RWPE2 (cell line): ENCODE data around the gene HOXB7.

Experiments used
- ATAC-seq: fragments of 200-7000 bp; cut with Tn5 transposase; 3 replicates; pipeline ENCODE4 v1.9.1; 2021; ENCODE audit warnings: low read depth
- DNase-seq: peaks from one replicate; pipeline ENCODE4 v3.0.0-alpha.2; 2020; ENCODE audit warnings: low spot score
- H3K27ac ChIP-seq: fragments of 450-650 bp; 2 replicates; pipeline ENCODE4 v1.5.1; 2017; ENCODE audit warnings: mild to moderate bottlenecking; ENCODE audit not compliant: poor library complexity, severe bottlenecking
- H3K27me3 ChIP-seq: fragments of 250-450 bp; sonication (Bioruptor Pico); 2 replicates; pipeline ENCODE4 v1.5.1; 2021; ENCODE audit warnings: mild to moderate bottlenecking, moderate library complexity; ENCODE audit not compliant: insufficient read depth, poor library complexity, severe bottlenecking
- H3K36me3 ChIP-seq: fragments of 250-450 bp; sonication (Bioruptor Pico); 2 replicates; pipeline ENCODE4 v1.5.1; 2020; ENCODE audit warnings: low read depth, mild to moderate bottlenecking, moderate library complexity
- H3K4me1 ChIP-seq: fragments of 250-450 bp; sonication (Bioruptor Pico); 2 replicates; pipeline ENCODE4 v1.5.1; 2021; ENCODE audit warnings: mild to moderate bottlenecking, moderate library complexity; ENCODE audit not compliant: insufficient read depth, poor library complexity, severe bottlenecking
- H3K4me3 ChIP-seq: fragments of 250-450 bp; sonication (Bioruptor Pico); 2 replicates; pipeline ENCODE4 v1.5.1; 2021; ENCODE audit warnings: mild to moderate bottlenecking, moderate library complexity; ENCODE audit not compliant: severe bottlenecking
- H3K9me3 ChIP-seq: fragments of 250-450 bp; sonication (Bioruptor Pico); 2 replicates; pipeline ENCODE4 v1.5.1; 2021; ENCODE audit warnings: mild to moderate bottlenecking, moderate library complexity; ENCODE audit not compliant: severe bottlenecking
- CTCF ChIP-seq: fragments of 450-650 bp; IDR thresholded peaks from one replicate; pipeline ENCODE4 v1.5.1; 2017; ENCODE audit warnings: mild to moderate bottlenecking, moderate library complexity; ENCODE audit not compliant: poor library complexity, severe bottlenecking

The HOXB7 gene

GRCh38 chr17:48571024-48571818 lies 39.6 kb downstream of the HOXB7 start:
- Histone ChIP-seq H3K4me1 (peaks cover 5% of the 10 kb centered on the region), H3K27me3 (no peaks in the 10 kb centered on the region), H3K9me3 (no peaks in the 10 kb centered on the region), H3K27ac (no peak overlapping the region), H3K4me3 (no peak overlapping the region), H3K36me3 (peaks cover 4% of the 10 kb centered on the region)
- ATAC-seq (no peak), DNase-seq (no peak)
- no peak for TF ChIP-seq CTCF

DNA sequence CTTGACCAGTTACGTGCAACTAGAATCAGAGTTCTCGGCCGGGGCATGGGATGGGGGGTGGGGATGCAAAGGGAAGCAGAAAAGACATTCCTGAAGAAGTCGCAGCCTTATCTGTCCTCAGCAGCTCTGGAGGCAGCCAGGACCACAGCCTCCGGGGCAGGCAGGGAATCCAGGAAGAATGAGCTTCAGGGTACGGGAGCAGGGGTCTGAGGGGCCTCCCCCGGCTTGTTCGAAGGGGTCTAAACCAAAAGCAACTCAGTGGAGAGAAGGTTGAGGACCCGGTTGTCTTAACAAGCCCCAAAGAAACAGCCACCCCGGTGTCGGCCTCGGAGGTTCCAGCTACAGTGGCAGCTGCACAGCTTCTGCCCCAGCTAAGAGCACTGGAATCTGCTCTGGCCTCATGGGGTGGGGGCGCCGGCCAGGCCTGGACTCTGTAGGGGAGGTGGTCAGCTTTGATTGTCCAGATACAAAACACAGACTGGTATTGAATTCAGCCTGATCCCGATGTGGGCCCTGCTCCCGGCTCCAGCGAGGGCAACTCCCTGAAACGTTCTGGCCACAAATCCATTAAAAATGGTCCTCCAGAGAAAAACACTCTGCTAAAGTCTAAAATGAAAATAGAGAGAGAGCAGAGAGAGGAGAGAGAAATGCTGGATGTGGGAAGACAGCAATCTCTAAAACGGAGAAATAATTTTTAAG lies 40.3 kb downstream of the HOXB7 start:
- DNase-seq (no peak), ATAC-seq (no peak)
- no peak overlapping the region for H3K4me3 ChIP-seq
- H3K27ac ChIP-seq = no peak overlapping the region
- no peaks in the 10 kb centered on the region for H3K9me3 ChIP-seq
- H3K36me3 ChIP-seq = no peaks in the 10 kb centered on the region
- no peaks in the 10 kb centered on the region for H3K27me3 ChIP-seq
- peaks cover 5% of the 10 kb centered on the region for H3K4me1 ChIP-seq
- TF ChIP-seq CTCF = no peak

DNA sequence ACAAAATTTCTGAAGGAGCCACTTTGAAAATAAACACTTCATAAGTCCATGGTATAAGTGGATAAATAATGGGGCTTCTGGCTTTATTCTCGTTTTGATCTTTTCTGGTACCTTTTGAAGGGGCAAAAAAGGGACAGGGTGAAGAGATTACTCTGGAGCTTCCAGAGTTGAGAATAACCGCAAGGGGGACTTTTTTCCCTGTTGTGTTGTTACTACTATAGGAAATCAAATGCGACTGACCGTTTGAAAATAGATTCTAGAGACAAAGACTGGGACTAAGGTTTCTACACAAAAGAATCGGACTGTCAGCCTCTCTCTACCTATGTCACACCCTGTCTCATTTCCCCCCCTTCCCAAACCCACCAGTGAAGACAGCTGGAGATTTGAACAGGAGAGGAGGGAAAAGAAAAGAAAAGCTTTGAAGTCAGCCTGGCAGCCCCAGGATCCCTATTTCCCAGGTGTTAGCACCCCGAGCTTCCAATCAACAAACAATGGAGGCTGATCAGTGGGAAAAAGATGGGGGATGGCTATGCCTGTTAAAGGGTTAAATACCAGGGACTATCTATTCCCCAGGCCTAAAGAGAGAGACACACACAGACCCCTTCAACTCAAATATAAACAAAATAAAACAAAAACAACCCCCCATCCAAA lies 41.0 kb downstream of the HOXB7 start:
- no peak overlapping the region for H3K27ac ChIP-seq
- H3K4me1 ChIP-seq = peaks cover 5% of the 10 kb centered on the region
- TF ChIP-seq CTCF = no peak

DNA sequence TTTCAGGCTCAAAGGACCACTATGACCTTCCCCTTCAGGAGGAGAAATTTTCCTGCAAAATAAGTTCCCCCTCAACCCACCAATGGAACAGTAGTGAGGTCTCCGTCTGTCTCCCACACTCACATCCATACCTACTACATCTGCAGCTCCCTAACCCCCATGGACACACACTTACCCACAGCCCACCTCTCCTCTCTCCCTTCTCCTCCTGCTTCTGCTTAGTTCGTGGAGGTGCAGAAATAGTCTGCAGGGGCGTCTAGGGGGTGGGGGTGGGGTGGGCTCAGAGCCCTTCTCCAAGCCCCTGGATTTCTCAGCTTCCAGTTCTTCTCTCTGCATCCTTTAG lies 41.6 kb downstream of the HOXB7 start:
- H3K4me3 ChIP-seq = no peak overlapping the region
- no peak for TF ChIP-seq CTCF
- H3K36me3 ChIP-seq = no peaks in the 10 kb centered on the region
- H3K27ac ChIP-seq = no peak overlapping the region
- no peaks in the 10 kb centered on the region for H3K27me3 ChIP-seq
- ATAC-seq = no peak
- no peak for DNase-seq
- no peaks in the 10 kb centered on the region for H3K9me3 ChIP-seq
- peaks cover 5% of the 10 kb centered on the region for H3K4me1 ChIP-seq

More for the DNA sequence above, 41.0 kb downstream of the HOXB7 start:
- Histone ChIP-seq H3K9me3 (no peaks in the 10 kb centered on the region), H3K4me3 (no peak overlapping the region), H3K36me3 (no peaks in the 10 kb centered on the region), H3K27me3 (no peaks in the 10 kb centered on the region)
- ATAC-seq = no peak
- DNase-seq = no peak
